GM18873 (cell line): Measurements from ENCODE around the gene AWAT2.

Source experiments
- ATAC-seq: cut with Tn5 transposase; IDR thresholded peaks from one replicate; pipeline ENCODE4 v1.9.1; 2021; ENCODE audit warnings: mild to moderate bottlenecking, moderate library complexity, moderate number of reproducible peaks; ENCODE audit not compliant: unreplicated experiment, low FRiP score

The AWAT2 gene

DNA sequence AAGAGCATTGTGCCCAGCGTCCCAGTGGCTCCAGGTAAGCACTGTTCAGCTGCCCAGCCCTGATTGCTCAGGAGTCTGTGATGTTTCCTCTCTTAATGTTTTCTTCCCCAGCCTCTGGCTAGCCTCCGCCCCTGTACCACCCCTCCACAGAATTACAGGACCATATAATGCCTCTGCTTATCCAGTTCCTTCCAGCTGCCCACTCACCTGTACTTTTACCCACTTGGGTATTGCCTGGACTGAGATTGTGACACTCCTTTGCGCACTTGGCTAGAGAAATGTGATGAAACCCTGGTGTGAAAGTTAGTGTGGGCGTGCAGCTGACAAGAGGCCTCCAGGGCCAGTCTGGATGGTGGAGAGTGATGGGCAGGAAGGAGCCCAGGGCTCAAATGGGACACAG lies at the start of gene AWAT2:
TSS of gene AWAT2 (minus strand) at position 14 of the 400 bp plus-strand sequence. CDS start at position 8, 6 bp downstream.
- no peak for ATAC-seq

GRCh38 chrX:70096052-70096451 lies 46.3 kb upstream of the AWAT2 start:
- ATAC-seq, result no peak

- ATAC-seq, result peak; percentile 57
These were observed 42.5 kb upstream of the AWAT2 start for GRCh38 chrX:70092247-70092646.

GRCh38 chrX:70089604-70090297 lies 40.0 kb upstream of the AWAT2 start:
- no peak for ATAC-seq

DNA sequence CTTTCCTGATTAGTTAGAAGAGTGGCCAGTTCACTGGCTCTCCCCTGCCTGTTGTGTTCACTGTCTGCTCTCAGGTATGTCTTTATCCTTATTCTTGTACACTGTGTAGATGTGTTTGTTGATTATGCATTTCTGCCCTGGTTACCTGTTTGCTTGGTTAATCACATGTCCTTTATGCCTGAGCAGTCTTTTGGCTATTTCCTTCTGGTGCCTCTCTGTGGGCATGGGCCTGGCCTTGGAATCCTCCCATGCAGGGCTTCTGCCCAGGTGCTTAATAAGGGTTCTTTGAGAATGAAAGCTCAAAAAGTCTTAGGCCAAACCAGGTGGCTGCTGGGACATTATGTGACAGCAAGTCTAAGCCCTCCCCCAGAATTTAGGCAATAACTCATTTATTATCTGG lies 39.0 kb upstream of the AWAT2 start:
- no peak for ATAC-seq

GRCh38 chrX:70087857-70088630 lies 38.3 kb upstream of the AWAT2 start:
- no peak for ATAC-seq

- ATAC-seq, result no peak
These were observed 35.0 kb upstream of the AWAT2 start for GRCh38 chrX:70084592-70085240.

- no peak for ATAC-seq
These were observed 33.0 kb upstream of the AWAT2 start for GRCh38 chrX:70082723-70083122.

DNA sequence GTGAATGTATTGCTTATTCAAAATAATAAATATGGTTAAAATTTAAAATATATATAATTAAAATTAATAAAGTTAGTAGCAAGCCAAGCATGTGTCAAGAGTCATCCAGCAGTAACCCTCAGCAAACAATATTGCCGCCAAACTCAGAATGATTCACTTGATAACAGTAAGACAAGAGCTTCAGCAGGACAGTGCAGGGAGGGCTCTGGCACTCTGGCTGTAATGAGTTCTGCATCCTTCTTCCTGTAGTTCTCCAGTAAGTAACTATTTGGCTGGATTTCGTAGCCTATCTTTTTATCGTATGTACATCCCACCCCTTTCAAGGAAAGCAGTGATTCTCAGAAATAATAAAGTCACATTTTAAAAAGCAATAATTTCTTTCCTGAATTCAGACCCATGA lies 30.1 kb upstream of the AWAT2 start:
- no peak for ATAC-seq

- ATAC-seq, result no peak
These were observed 29.6 kb upstream of the AWAT2 start for GRCh38 chrX:70079297-70079696.

DNA sequence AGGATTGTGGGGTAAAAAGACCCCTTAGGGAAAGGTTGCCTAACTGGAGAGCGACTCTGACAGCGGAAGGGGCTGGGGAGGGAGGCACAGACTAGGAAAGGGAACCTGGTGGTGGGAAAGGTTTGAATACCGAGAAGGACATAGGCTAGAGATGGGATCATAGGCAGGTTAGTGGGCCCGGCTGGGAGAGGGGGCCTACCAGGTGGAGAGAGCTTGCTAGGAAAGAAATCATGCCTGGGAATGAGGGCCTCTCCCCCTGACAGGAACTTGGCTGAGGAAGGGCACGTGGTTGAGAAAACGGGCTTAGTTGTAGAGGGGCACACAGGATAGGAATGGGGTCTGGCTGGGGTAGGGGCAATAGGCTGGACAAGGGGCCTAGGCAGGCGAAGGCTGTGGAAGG lies 16.9 kb upstream of the AWAT2 start:
- no peak for ATAC-seq

- no peak for ATAC-seq
These were observed 13.3 kb upstream of the AWAT2 start for GRCh38 chrX:70062961-70063550.

DNA sequence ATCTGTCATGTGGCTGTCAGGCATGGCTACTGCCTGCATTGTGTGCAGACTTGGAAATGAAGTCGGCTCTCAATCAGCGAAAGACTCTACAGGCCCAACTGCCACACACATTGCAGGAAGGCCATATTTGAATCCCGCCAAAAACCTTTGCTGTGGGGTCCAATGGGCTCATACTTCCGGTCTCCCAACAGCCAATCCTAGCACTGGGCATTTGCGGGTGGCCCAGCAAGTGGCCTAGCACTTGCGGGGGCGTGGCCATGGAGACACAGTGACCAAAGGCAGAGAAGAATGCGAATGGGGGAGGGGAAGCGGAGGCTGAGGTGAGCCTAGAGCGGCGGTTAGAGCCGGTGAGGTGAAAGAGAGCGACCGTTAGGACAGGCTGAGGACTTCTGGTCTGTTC lies 12.3 kb upstream of the AWAT2 start, which contains the start of gene OTUD6A:
TSS of gene OTUD6A (plus strand) at position 382 of the 400 bp plus-strand sequence. CDS start 68 bp downstream, outside the sequence.
- ATAC-seq, result no peak

GRCh38 chrX:70054391-70054790 lies 4.7 kb upstream of the AWAT2 start:
- no peak for ATAC-seq

DNA sequence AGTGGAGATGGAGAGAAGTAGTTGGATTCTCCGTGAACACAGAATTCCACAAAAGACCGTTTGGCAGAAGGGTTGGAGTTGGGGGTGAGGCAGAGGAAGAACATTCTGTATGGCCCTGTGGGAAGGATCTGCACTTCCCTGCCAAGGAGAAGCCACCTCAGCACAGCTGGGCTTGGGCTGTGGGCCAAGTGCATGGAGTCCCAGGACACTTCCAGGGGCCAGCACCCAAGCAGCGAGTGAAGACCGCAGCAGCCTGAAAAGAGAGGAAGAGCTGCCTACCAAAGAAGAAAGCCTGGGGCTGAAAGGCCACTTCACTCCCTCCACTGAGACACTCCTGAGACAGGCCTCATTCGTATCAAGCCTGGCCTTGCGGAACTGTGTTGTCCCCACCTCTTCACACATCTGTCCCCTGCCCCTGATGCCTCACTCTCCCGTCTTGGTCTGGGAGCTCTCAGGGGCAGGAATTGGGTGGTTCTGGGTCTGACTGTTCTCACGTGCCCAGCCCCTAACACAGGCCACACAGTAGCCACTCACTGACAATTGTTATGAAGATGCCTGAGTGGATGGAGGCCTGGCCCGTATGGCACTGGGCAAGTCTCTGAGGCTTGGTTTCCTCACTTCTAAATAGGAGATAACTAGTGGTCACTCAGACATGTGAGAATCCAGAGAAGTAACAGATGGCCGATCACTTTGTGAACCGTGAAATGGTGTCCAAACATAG lies 3.3 kb upstream of the AWAT2 start:
- no peak for ATAC-seq

DNA sequence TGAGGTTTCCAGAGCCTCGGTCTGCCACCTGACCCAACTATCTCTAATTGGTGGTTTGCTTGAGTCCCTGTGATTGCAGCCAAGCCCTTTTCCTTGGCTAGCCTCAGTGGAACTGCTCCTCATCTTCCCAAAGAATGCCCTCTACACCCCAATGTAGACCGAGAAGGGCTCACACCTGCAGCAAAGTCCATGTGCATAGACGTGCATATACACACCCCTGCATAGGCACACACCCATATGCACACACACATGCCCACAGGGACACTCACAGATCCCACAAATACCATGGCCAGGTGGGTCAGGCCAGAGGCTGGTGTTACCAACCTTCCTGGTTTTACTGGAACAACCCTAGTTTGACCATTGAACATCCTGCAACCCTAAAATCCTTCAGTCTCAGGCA lies 332 bp downstream of the AWAT2 start:
- ATAC-seq, result no peak

GRCh38 chrX:70046978-70047377 lies 2.8 kb downstream of the AWAT2 start:
- no peak for ATAC-seq

DNA sequence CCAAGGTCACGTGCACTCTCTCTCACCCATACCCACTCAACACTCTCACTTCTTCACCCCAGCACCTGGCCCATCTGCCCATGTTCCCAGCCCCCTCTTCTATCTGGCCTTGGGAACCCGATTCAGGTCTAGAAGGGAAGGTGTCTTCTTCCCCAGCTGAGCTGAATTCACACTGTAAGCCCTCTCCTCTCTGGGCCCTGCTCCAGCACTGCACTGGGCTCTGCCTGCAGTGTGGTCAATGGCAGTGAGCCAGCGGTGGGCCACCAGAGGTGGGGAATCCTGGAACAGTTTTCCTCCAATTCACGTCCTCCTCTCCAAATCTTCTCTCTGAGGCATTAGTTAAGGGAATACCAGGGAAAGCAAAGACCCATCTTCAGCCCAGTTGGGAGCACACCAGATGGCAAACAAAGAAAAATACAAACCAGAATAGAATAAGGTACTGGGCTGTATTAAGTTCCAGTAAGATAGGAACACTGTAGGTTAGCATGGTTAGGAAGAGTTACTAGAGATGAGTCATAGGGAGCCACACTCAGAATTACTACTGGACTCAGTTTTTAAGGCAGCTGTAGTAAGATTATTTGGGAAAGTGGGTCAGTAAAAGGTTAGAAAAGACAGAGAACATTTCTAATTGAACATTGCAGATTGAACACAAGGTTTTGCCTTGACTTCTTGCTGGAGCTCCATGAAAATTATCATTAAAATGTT lies 5.0 kb downstream of the AWAT2 start:
- no peak for ATAC-seq

- ATAC-seq, result no peak
These were observed 6.1 kb downstream of the AWAT2 start for GRCh38 chrX:70043685-70044084.
